Ammon's horn (tissue), 1 donor: ENCODE measurements around the gene CCT2.
"Not testable (repeated sequence)": the region's sequence is repeated elsewhere in the genome, so short reads cannot be mapped to it uniquely, and the experiment has no call there.

Experiments used
- DNase-seq: peaks from one replicate; pipeline ENCODE4 v3.0.0-alpha.2; 2016; ENCODE audit warnings: low spot score

Gene CCT2

GRCh38 chr12:69588527-69588926 lies 3.3 kb downstream of the CCT2 start:
- DNase-seq = no peak

- no peak for DNase-seq
Measured at GRCh38 chr12:69589082-69589481, 3.8 kb downstream of the CCT2 start.

- DNase-seq = no peak
Measured at GRCh38 chr12:69595689-69596088, 10.4 kb downstream of the CCT2 start.

GRCh38 chr12:69598174-69598753 lies 13.0 kb downstream of the CCT2 start:
- no peak for DNase-seq

GRCh38 chr12:69600804-69601203 lies 15.5 kb downstream of the CCT2 start:
- no peak for DNase-seq

GRCh38 chr12:69601962-69602685 lies 16.9 kb downstream of the CCT2 start:
- no peak for DNase-seq

- DNase-seq = peak; percentile 6
Measured at GRCh38 chr12:69602954-69603353, 17.7 kb downstream of the CCT2 start.

- DNase-seq = not testable (repeated sequence)
Measured at GRCh38 chr12:69603556-69603955, 18.3 kb downstream of the CCT2 start.

- DNase-seq = not testable (repeated sequence)
Measured at GRCh38 chr12:69604275-69604674, 19.0 kb downstream of the CCT2 start.

GRCh38 chr12:69608114-69608513 lies 22.9 kb downstream of the CCT2 start:
- no peak for DNase-seq

GRCh38 chr12:69610126-69610525 lies 24.9 kb downstream of the CCT2 start:
- DNase-seq = no peak

GRCh38 chr12:69610729-69611128 lies 25.5 kb downstream of the CCT2 start, which contains the start of gene LRRC10:
TSS of gene LRRC10 (minus strand) at chr12:69610907. CDS start at chr12:69610838, 69 bp downstream.
- no peak for DNase-seq

- DNase-seq = no peak
Measured at GRCh38 chr12:69613351-69613750, 28.1 kb downstream of the CCT2 start.

- DNase-seq = peak; percentile 11
Measured at GRCh38 chr12:69616025-69616424, 30.8 kb downstream of the CCT2 start.

GRCh38 chr12:69619050-69619449 lies 33.8 kb downstream of the CCT2 start:
- no peak for DNase-seq

GRCh38 chr12:69620077-69620476 lies 34.8 kb downstream of the CCT2 start:
- no peak for DNase-seq

- no peak for DNase-seq
Measured at GRCh38 chr12:69620921-69621320, 35.7 kb downstream of the CCT2 start.

- no peak for DNase-seq
Measured at GRCh38 chr12:69621551-69621950, 36.3 kb downstream of the CCT2 start.

- no peak for DNase-seq
Measured at GRCh38 chr12:69623970-69624369, 38.7 kb downstream of the CCT2 start.

- no peak for DNase-seq
Measured at GRCh38 chr12:69627501-69627900, 42.2 kb downstream of the CCT2 start.

GRCh38 chr12:69630191-69630590 lies 44.9 kb downstream of the CCT2 start:
- DNase-seq = no peak

GRCh38 chr12:69633061-69633460 lies 47.8 kb downstream of the CCT2 start:
- DNase-seq = no peak

- peak; percentile 64 for DNase-seq
Measured at GRCh38 chr12:69639400-69640016, 54.2 kb downstream of the CCT2 start.
